Measurements from ENCODE around the gene UCN. TPM values are rescaled to one million over a fixed set of nuclear protein-coding genes. Genes with fewer than 3 reads are reported as not detected.
A peak's percentile ranks its signal among the peaks of the same experiment; 100 is the strongest.
"Not testable (repeated sequence)": the region's sequence is repeated elsewhere in the genome, so short reads cannot be mapped to it uniquely, and the experiment has no call there.

UCN gene
- total RNA-seq = 1.6 and 1.7 TPM in 2 replicates

DNA sequence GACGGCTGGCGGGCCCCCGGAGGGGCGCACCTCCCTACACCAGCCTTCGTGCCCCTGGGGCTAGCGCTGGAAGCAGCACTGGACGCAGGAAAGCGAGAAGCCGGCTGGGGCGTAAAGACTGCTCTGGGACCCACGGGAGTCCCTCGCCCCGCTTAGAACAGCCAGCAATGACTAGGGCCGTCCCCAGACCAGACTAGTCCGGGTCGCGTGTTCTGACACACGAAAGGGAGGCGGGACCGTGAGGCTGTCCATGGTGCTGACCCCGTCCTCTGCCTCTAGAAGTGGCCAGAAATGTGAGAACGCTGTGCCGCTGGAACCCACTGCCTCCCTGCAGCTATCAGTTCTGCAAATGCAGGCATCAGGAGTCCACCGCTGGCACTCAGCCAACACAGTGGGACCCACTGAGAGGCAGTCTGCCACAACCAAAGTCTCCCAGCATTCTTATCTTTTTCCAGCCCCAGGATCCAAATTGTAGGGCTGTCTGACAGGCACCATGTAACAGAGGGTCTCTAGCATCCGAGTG is at the start of gene UCN:
UCN (minus strand) TSS at position 87 of the 523 bp plus-strand sequence. CDS start 550 bp downstream, outside the sequence.
- Histone ChIP-seq H3K27me3 (ENCODE audit: control insufficient read depth, insufficient read depth, low read length) (peaks cover 45% of the 10 kb centered on the region), H3K4me3 (ENCODE audit: low read depth, low read length) (no peak within 1 kb of the TSS), H3K36me3 (ENCODE audit: control insufficient read depth, insufficient read depth, low read length) (no peaks in the 10 kb centered on the region)
- TF ChIP-seq CTCF (IDR thresholded peaks at IDR 0.05; ENCODE audit: insufficient read depth, low read length, poor library complexity, severe bottlenecking) = no peak
- DNase-seq (ENCODE audit: low read depth) = no peak

GRCh38 chr2:27356382-27357181 is 48.3 kb upstream of the UCN start, which contains the start of gene GTF3C2:
Gene GTF3C2 (minus strand): TSS chr2:27356764. CDS start chr2:27343554, 13,210 bp downstream.
- peak; percentile 86 for DNase-seq (ENCODE audit: low read depth)
- Histone ChIP-seq H3K36me3 (ENCODE audit: control insufficient read depth, insufficient read depth, low read length) (no peaks in the 10 kb centered on the region), H3K27me3 (ENCODE audit: control insufficient read depth, insufficient read depth, low read length) (no peaks in the 10 kb centered on the region), H3K4me3 (ENCODE audit: low read depth, low read length) (peak within 1 kb of the TSS; percentile 98)
- no peak for TF ChIP-seq CTCF (IDR thresholded peaks at IDR 0.05; ENCODE audit: insufficient read depth, low read length, poor library complexity, severe bottlenecking)

DNA sequence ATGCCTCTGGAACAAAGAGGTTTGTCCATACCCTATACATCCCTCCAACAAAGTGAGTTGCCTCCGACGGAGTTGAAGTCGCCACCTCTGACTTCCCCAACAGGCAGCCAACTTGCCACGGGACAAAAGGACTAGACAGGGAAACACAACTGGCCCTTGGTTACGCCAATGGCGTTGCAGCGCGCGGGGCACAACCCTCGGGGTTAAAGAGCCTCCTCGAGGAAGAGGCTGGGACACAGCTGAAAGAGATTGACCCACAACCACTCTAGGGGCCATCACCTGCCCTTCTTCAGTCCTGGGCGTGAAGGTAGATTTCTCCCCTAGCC is 47.8 kb upstream of the UCN start:
- no peak for TF ChIP-seq CTCF (IDR thresholded peaks at IDR 0.05; ENCODE audit: insufficient read depth, low read length, poor library complexity, severe bottlenecking)
- Histone ChIP-seq H3K4me3 (ENCODE audit: low read depth, low read length) (peak overlapping the region; percentile 98), H3K36me3 (ENCODE audit: control insufficient read depth, insufficient read depth, low read length) (no peaks in the 10 kb centered on the region), H3K27me3 (ENCODE audit: control insufficient read depth, insufficient read depth, low read length) (no peaks in the 10 kb centered on the region)
- DNase-seq (ENCODE audit: low read depth) = no peak

GRCh38 chr2:27354597-27354927 is 46.3 kb upstream of the UCN start:
- Histone ChIP-seq H3K36me3 (ENCODE audit: control insufficient read depth, insufficient read depth, low read length) (no peaks in the 10 kb centered on the region), H3K4me3 (ENCODE audit: low read depth, low read length) (no peak overlapping the region), H3K27me3 (ENCODE audit: control insufficient read depth, insufficient read depth, low read length) (no peaks in the 10 kb centered on the region)
- TF ChIP-seq CTCF (IDR thresholded peaks at IDR 0.05; ENCODE audit: insufficient read depth, low read length, poor library complexity, severe bottlenecking) = no peak
- no peak for DNase-seq (ENCODE audit: low read depth)

- no peak for DNase-seq (ENCODE audit: low read depth)
- Histone ChIP-seq H3K4me3 (ENCODE audit: low read depth, low read length) (no peak overlapping the region), H3K36me3 (ENCODE audit: control insufficient read depth, insufficient read depth, low read length) (no peaks in the 10 kb centered on the region), H3K27me3 (ENCODE audit: control insufficient read depth, insufficient read depth, low read length) (no peaks in the 10 kb centered on the region)
- TF ChIP-seq CTCF (IDR thresholded peaks at IDR 0.05; ENCODE audit: insufficient read depth, low read length, poor library complexity, severe bottlenecking) = no peak
Measured at GRCh38 chr2:27353762-27354596, 45.7 kb upstream of the UCN start.

DNA sequence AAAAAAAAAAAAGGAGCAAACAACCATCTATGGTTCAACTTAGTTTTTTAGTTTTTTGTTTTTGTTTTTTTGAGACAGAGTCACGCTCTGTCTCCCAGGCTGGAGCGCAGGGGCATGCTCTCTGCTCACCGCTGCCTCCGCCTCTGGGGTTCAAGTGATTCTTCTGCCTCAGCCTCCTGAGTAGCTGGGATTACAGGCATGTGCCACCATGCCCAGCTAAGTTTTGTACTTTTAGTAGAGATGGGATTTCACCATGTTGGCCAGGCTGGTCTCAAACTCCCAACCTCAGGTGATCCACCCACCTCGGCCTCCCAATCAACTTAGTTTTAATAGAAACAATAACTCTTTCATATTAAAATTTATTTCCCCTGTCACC is 45.1 kb upstream of the UCN start:
- H3K27me3 ChIP-seq (ENCODE audit: control insufficient read depth, insufficient read depth, low read length) = not testable (repeated sequence)

More for the DNA sequence above, 45.1 kb upstream of the UCN start:
- not testable (repeated sequence) for H3K4me3 ChIP-seq (ENCODE audit: low read depth, low read length); DNase-seq (ENCODE audit: low read depth); H3K36me3 ChIP-seq (ENCODE audit: control insufficient read depth, insufficient read depth, low read length)

Data from kidney epithelial cell (primary cell).